Measurements from ENCODE around the gene STEAP3. TPM values are rescaled to one million over a fixed set of nuclear protein-coding genes. Genes with fewer than 3 reads are reported as not detected.

The STEAP3 gene
- total RNA-seq, 1 experiment from 2014 or later: 27.3 TPM

GRCh38 chr2:119289093-119289492, 65.5 kb downstream of the STEAP3 start:
- POLR2A ChIA-PET (ENCODE audit: unreplicated experiment): no interaction called here

DNA sequence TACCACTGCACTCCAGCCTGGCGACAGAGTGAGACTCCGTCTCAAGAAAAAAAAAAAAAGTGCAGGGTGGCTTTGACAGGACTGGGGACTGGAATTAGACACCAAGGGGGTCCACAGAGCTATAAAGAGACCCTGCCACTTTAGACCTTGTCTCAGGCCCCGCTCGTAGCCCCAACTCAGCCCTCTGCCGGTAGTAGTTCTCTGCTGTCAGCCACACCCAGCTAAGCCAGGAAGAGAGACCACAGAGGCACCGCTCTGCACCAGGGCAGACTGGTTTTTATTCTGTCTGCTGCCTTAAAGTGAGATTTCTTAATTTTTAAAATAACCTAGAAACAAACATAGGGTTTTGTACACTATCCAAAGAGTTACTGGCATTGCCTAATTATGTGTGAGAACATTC, 66.0 kb downstream of the STEAP3 start:
- Histone ChIP-seq H3K9ac (ENCODE audit: low read length) (no peak overlapping the region), H3K4me1 (ENCODE audit: insufficient read depth, low read length) (peaks cover 8% of the 10 kb centered on the region; the same call in 1 of the 2 replicates), H3K27ac (ENCODE audit: low read length) (no peak overlapping the region), H3F3A (ENCODE audit: low read length, unreplicated experiment) (no peaks in the 10 kb centered on the region), H3K36me3 (ENCODE audit: low read depth, low read length) (no peaks in the 10 kb centered on the region), H2AFZ (ENCODE audit: low read length) (no peak overlapping the region), H3K79me2 (ENCODE audit: low read length) (no peaks in the 10 kb centered on the region), H4K20me1 (ENCODE audit: low read length) (no peaks in the 10 kb centered on the region), H3K4me2 (ENCODE audit: low read length) (no peak overlapping the region), H3K27me3 (ENCODE audit: low read length) (no peaks in the 10 kb centered on the region), H3K9me2 (replicated peaks; ENCODE audit: low read length) (no peaks in the 10 kb centered on the region), H3K9me3 (ENCODE audit: low read length) (no peaks in the 10 kb centered on the region), H3K4me3 (ENCODE audit: low read length) (no peak overlapping the region)
- TF ChIP-seq CTCF (conservative IDR thresholded peaks at IDR 0.05; ENCODE audit: low read depth, low read length) (no peak), EZH2phosphoT487 (IDR thresholded peaks at IDR 0.05; ENCODE audit: borderline replicate concordance, low read length) (no peak), EZH2 (IDR thresholded peaks at IDR 0.05; ENCODE audit: low read length, unreplicated experiment) (no peak)
- ChIA-PET POLR2A (ENCODE audit: unreplicated experiment) (no interaction called here), CTCF (no interaction called here)
- no TSS peak for BruUV-seq (replicated peaks)
- intact Hi-C loops (cut with micrococcal nuclease): loop anchor here (10.0 kb wide), 1 partner anchor 125 kb away; no protein-coding TSS in a partner anchor
- DNase-seq (no peak), ATAC-seq (no peak)

More at GRCh38 chr2:119289093-119289492, 65.5 kb downstream of the STEAP3 start:
- H3K79me2 ChIP-seq (ENCODE audit: low read length): no peaks in the 10 kb centered on the region
- H3K9me2 ChIP-seq (replicated peaks; ENCODE audit: low read length): no peaks in the 10 kb centered on the region
- no peaks in the 10 kb centered on the region for H4K20me1 ChIP-seq (ENCODE audit: low read length)
- CTCF ChIA-PET: no interaction called here
- no peak for DNase-seq
- no peaks in the 10 kb centered on the region for H3K27me3 ChIP-seq (ENCODE audit: low read length)
- H3K9ac ChIP-seq (ENCODE audit: low read length): no peak overlapping the region
- no peaks in the 10 kb centered on the region for H3K9me3 ChIP-seq (ENCODE audit: low read length)
- no peak overlapping the region for H3K27ac ChIP-seq (ENCODE audit: low read length)
- H3K4me1 ChIP-seq (ENCODE audit: insufficient read depth, low read length): peaks cover 13% of the 10 kb centered on the region
- H3K4me3 ChIP-seq (ENCODE audit: low read length): no peak overlapping the region
- no peaks in the 10 kb centered on the region for H3K36me3 ChIP-seq (ENCODE audit: low read depth, low read length)
- no peak overlapping the region for H2AFZ ChIP-seq (ENCODE audit: low read length)
- no TSS peak for BruUV-seq (replicated peaks)
- intact Hi-C loops (cut with micrococcal nuclease): no loop called here
- TF ChIP-seq CTCF (conservative IDR thresholded peaks at IDR 0.05; ENCODE audit: low read depth, low read length) (no peak), EZH2phosphoT487 (IDR thresholded peaks at IDR 0.05; ENCODE audit: borderline replicate concordance, low read length) (no peak), EZH2 (IDR thresholded peaks at IDR 0.05; ENCODE audit: low read length, unreplicated experiment) (no peak)
- ATAC-seq: no peak
- H3K4me2 ChIP-seq (ENCODE audit: low read length): no peak overlapping the region
- no peaks in the 10 kb centered on the region for H3F3A ChIP-seq (ENCODE audit: low read length, unreplicated experiment)

- peak; percentile 94 for TF ChIP-seq CTCF (conservative IDR thresholded peaks at IDR 0.05; ENCODE audit: low read depth, low read length)
- no peak for TF ChIP-seq EZH2phosphoT487 (IDR thresholded peaks at IDR 0.05; ENCODE audit: borderline replicate concordance, low read length)
- DNase-seq: peak; percentile 87
- Histone ChIP-seq H3K9me2 (replicated peaks; ENCODE audit: low read length) (no peaks in the 10 kb centered on the region), H4K20me1 (ENCODE audit: low read length) (no peaks in the 10 kb centered on the region), H2AFZ (ENCODE audit: low read length) (no peak overlapping the region), H3F3A (ENCODE audit: low read length, unreplicated experiment) (no peaks in the 10 kb centered on the region), H3K27me3 (ENCODE audit: low read length) (no peaks in the 10 kb centered on the region), H3K4me2 (ENCODE audit: low read length) (peak overlapping the region; percentile 13; the same call in 1 of the 2 replicates), H3K36me3 (ENCODE audit: low read depth, low read length) (no peaks in the 10 kb centered on the region), H3K4me3 (ENCODE audit: low read length) (no peak overlapping the region), H3K79me2 (ENCODE audit: low read length) (no peaks in the 10 kb centered on the region), H3K9me3 (ENCODE audit: low read length) (no peaks in the 10 kb centered on the region), H3K4me1 (ENCODE audit: insufficient read depth, low read length) (peaks cover 8% of the 10 kb centered on the region; the same call in 1 of the 2 replicates), H3K9ac (ENCODE audit: low read length) (no peak overlapping the region), H3K27ac (ENCODE audit: low read length) (no peak overlapping the region)
- no TSS peak for BruUV-seq (replicated peaks)
- ATAC-seq: peak; percentile 96
- CTCF ChIA-PET: interaction anchor here (0.5 to 1.2 kb wide), 2 partner anchors 98 to 409 kb away, joined by 4 to 5 read pairs; no protein-coding TSS in a partner anchor
- POLR2A ChIA-PET (ENCODE audit: unreplicated experiment): no interaction called here
- intact Hi-C loops (cut with micrococcal nuclease): loop anchor here (1.0 to 10.0 kb wide), 4 partner anchors 126 to 409 kb away; no protein-coding TSS in a partner anchor
Measured at GRCh38 chr2:119290859-119291587, 67.4 kb downstream of the STEAP3 start.

All from PC-3 (cell line).